DND-41 (cell line): ENCODE measurements around the gene TSHR.

Experiments
- CTCF ChIP-seq: IDR thresholded peaks from 2 replicates; pipeline ENCODE4 v1.5.1; 2012; ENCODE audit warnings: borderline replicate concordance, low read length, moderate library complexity, mild to moderate bottlenecking; ENCODE audit not compliant: poor library complexity, severe bottlenecking; ENCODE audit errors: extremely low read depth
- EZH2 ChIP-seq: IDR thresholded peaks from 3 replicates; pipeline ENCODE4 v1.6.1; 2012; ENCODE audit warnings: borderline replicate concordance, low read depth, mild to moderate bottlenecking, moderate library complexity, low read length, inconsistent platforms; ENCODE audit not compliant: severe bottlenecking

GRCh38 chr14:80996049-80996901 lies 40.9 kb downstream of the TSHR start:
- TF ChIP-seq EZH2 (no peak), CTCF (peak; percentile 62)
